AG04449 (cell line): ENCODE data around the gene OR9A4.

ENCODE experiments used
- CTCF ChIA-PET: fragments of 350-600 bp; formaldehyde crosslinking; extraction: SDS; loops from one replicate; lab custom pipeline; 2021; ENCODE audit warnings: antibody characterized with exemption; lab: Yijun Ruan, JAX
- POLR2A ChIA-PET: fragments of 400-600, 350-600 bp; formaldehyde crosslinking; extraction: SDS; loops from one replicate; lab custom pipeline; 2020; ENCODE audit warnings: antibody characterized with exemption, inconsistent platforms; lab: Yijun Ruan, JAX
- DNase-seq: peaks from one replicate; pipeline ENCODE4 v3.0.0-alpha.2; 2010; ENCODE audit warnings: low read depth, low spot score
- H3K4me3 ChIP-seq: 2 replicates; pipeline ENCODE4 v1.5.1; 2011; ENCODE audit warnings: low read depth, mild to moderate bottlenecking, control low read depth, low read length
- TF ChIP-seq, protein P1 (sequence below): IDR thresholded peaks from one replicate; pipeline ENCODE4 v1.5.1; 2011; ENCODE audit warnings: mild to moderate bottlenecking, moderate library complexity, low read length, control low read depth, inconsistent platforms; ENCODE audit not compliant: insufficient read depth; ENCODE audit errors: missing control alignments

Gene OR9A4, protein sequence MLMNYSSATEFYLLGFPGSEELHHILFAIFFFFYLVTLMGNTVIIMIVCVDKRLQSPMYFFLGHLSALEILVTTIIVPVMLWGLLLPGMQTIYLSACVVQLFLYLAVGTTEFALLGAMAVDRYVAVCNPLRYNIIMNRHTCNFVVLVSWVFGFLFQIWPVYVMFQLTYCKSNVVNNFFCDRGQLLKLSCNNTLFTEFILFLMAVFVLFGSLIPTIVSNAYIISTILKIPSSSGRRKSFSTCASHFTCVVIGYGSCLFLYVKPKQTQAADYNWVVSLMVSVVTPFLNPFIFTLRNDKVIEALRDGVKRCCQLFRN

DNA sequence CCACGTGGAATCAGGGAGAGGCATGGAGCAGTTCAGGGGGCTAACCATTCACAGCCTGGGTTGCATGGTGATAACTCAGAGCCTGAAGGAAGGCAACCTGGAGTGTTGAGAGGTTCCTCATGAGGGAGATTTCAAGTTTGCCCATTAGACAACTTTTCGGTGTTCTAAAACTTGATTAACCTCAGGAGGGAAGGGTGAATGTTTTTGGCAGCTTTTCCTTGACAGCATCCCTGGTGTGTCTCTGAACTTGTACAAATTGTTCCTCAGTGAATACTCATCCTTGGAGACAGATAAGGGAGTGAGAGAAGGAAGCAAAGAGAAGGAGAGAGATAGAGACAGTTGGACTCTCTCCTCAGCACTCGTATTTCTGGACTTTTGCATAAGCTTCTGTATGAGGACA, at the start of gene OR9A4:
Gene OR9A4, plus strand, starts transcription at position 301 of the 400 bp plus-strand sequence. CDS start 2,477 bp downstream, outside the sequence.
- ChIA-PET POLR2A (no interaction called here), CTCF (no interaction called here)
- no peak for DNase-seq
- TF ChIP-seq, protein P1, sequence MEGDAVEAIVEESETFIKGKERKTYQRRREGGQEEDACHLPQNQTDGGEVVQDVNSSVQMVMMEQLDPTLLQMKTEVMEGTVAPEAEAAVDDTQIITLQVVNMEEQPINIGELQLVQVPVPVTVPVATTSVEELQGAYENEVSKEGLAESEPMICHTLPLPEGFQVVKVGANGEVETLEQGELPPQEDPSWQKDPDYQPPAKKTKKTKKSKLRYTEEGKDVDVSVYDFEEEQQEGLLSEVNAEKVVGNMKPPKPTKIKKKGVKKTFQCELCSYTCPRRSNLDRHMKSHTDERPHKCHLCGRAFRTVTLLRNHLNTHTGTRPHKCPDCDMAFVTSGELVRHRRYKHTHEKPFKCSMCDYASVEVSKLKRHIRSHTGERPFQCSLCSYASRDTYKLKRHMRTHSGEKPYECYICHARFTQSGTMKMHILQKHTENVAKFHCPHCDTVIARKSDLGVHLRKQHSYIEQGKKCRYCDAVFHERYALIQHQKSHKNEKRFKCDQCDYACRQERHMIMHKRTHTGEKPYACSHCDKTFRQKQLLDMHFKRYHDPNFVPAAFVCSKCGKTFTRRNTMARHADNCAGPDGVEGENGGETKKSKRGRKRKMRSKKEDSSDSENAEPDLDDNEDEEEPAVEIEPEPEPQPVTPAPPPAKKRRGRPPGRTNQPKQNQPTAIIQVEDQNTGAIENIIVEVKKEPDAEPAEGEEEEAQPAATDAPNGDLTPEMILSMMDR = no peak
- H3K4me3 ChIP-seq = no peak within 1 kb of the TSS

DNA sequence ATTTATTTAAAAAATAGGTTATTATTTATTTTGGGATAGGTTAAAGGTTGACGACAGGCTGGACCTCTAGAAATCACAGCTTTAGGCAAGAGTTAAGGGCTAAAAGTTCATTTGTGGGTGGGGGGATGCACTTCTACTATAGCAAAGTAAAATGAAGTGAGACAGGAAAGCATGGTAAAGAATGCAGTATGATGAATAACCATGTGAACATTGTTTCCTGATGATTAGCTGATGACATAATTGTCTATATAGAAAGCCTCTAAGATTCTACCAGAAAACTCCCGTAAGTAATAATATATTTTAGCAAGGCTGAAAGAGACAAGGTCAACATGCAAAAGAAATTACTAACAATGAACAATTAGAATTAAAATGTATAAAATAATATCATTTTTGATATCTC, 49.2 kb upstream of the OR9A4 start:
- DNase-seq = no peak
- CTCF ChIA-PET = no interaction called here
- TF ChIP-seq, protein P1 = no peak
- H3K4me3 ChIP-seq = no peak overlapping the region
- POLR2A ChIA-PET = no interaction called here

DNA sequence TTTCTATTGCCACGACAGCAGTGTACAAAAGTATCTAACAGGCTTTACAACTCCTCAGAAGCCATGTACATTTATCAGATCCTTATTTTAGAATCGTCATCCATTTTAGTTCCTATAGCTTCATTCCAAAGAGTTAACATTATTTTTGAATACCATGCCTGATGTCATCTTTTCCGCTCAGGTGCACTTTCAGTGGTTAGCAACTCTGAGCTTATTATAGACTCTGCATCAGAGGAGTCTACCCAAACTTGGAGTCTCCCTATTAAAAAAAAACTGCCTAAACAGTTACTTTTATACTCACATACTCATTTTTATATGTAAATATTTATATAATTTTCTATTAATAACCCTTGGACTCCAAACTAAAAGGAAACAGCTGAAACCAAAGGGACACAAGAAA, 43.3 kb upstream of the OR9A4 start:
- H3K4me3 ChIP-seq = no peak overlapping the region
- TF ChIP-seq, protein P1 = no peak
- ChIA-PET CTCF (no interaction called here), POLR2A (no interaction called here)
- DNase-seq = no peak

DNA sequence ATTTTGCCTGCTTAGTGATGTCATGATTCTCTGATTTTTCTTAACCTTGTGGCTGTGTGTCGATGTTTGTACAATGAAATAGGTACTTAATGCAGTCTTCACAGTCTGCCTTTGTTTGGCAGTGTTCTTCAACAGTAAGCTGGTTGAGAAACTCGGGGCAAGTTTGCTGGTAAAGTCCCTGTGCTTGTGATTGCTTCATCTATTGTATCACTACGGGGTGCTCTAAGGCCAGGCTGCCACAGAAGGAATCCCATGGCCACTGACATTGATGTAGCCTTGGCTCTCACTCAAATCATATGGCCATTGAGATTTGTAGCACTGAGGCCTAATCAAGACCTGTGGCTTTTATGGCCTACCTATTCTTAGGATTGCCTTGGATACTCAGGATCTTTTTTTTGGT, 41.4 kb upstream of the OR9A4 start:
- no peak for DNase-seq
- ChIA-PET CTCF (no interaction called here), POLR2A (no interaction called here)
- TF ChIP-seq, protein P1 = no peak
- no peak overlapping the region for H3K4me3 ChIP-seq

DNA sequence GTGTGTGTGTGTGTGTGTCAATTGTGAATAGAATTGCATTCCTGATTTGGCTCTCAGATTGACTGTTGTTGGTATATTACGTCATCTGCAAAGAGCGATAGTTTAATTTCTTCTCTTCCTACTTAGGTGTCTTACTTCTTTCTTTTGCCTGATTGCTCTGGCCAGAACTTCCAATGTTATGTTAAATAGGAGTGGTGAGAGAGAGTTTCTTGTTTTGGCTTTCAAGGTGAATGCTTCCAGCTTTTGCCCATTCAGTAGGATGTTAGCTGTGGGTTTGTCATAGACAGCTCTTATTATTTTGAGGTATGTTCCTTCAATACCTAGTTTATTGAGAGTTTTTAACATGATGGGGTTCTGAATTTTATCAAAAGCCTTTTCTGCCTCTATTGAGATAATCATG, 40.7 kb upstream of the OR9A4 start:
- TF ChIP-seq, protein P1 = no peak
- ChIA-PET POLR2A (no interaction called here), CTCF (no interaction called here)
- H3K4me3 ChIP-seq = no peak overlapping the region
- DNase-seq = no peak

DNA sequence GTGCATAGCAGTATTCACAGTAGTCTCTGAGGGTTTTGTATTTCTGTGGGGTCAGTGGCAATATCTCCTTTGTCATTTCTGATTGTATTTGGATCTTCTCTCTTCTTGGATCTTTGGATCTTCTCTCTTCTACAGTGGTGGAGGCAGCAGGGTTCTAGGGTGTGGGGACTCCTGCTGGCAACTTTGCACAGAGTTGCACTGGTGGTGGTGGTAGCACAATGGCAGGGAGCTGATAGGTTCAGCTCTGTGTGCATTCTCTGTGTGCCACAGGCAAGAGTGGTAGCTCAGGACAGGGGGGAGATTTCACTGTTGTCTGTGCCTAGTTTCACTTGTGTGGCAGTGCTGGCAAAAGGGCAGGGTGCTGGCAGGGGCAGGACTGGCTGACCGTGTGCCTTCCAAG, 39.8 kb upstream of the OR9A4 start:
- TF ChIP-seq, protein P1 = no peak
- DNase-seq = no peak
- ChIA-PET POLR2A (no interaction called here), CTCF (no interaction called here)
- H3K4me3 ChIP-seq = no peak overlapping the region
